SK-N-SH (cell line): ENCODE data around the gene MIA. TPM values are rescaled to one million over a fixed set of nuclear protein-coding genes. Genes with fewer than 3 reads are reported as not detected.
"Not testable (repeated sequence)": the region's sequence is repeated elsewhere in the genome, so short reads cannot be mapped to it uniquely, and the experiment has no call there.

Experiments
- CTCF ChIA-PET: fragments of 300-600, 350-600 bp; formaldehyde crosslinking; extraction: SDS; loops from one replicate; lab custom pipeline; 2021; lab: Yijun Ruan, JAX
- POLR2A ChIA-PET: fragments of 350-600 bp; sonication (Branson Sonifier 250); formaldehyde crosslinking; extraction: SDS; loops from one replicate; lab custom pipeline; 2020; ENCODE audit warnings: antibody characterized with exemption, inconsistent platforms; lab: Yijun Ruan, JAX
- DNase-seq: peaks from one replicate; pipeline ENCODE4 v3.0.0; 2012
- H2AFZ ChIP-seq: fragments of 200-600 bp; sonication (generic); 2 replicates; pipeline ENCODE4 v1.8.1; 2016; ENCODE audit warnings: antibody characterized with exemption, mild to moderate bottlenecking, low read depth
- H3F3A ChIP-seq: fragments of 200-600 bp; sonication (generic); replicated peaks from 2 replicates; pipeline ENCODE3; 2016; ENCODE audit warnings: antibody characterized with exemption, mild to moderate bottlenecking; ENCODE audit not compliant: insufficient read depth
- H3K27ac ChIP-seq, 2 experiments: fragments of 200-500 bp in 1 of 2; fragments of 200-600 bp in 1 of 2; sonication (Bioruptor generic) in 1 of 2; sonication (generic), shearing (Covaris generic) in 1 of 2; 2 replicates each; pipeline versions ENCODE4 v1.5.1 to v1.6.1; 2014 to 2016; ENCODE audit warnings: low read depth in 2 of 2, inconsistent platforms in 1 of 2, low read length in 1 of 2, mild to moderate bottlenecking in 1 of 2, mixed read lengths in 1 of 2
- H3K27me3 ChIP-seq: fragments of 200-600 bp; sonication (generic), shearing (Covaris generic); 2 replicates; pipeline ENCODE4 v1.6.1; 2016; ENCODE audit warnings: mixed run types; ENCODE audit not compliant: insufficient read depth
- H3K36me3 ChIP-seq, 2 experiments: fragments of 200-500 bp in 1 of 2; fragments of 200-600 bp in 1 of 2; sonication (Bioruptor generic) in 1 of 2; sonication (generic) in 1 of 2; replicated peaks in 1 of 2; 2 replicates each; pipeline versions ENCODE3 to v1.5.1; 2014 to 2016; ENCODE audit warnings: low read length in 1 of 2, mild to moderate bottlenecking in 1 of 2; ENCODE audit not compliant: insufficient read depth in 2 of 2, control insufficient read depth in 1 of 2
- H3K4me1 ChIP-seq, 2 experiments: fragments of 200-500 bp in 1 of 2; fragments of 200-600 bp in 1 of 2; sonication (Bioruptor generic) in 1 of 2; sonication (generic), shearing (Covaris generic) in 1 of 2; 2 replicates each; pipeline versions ENCODE4 v1.5.1 to v1.6.1; 2014 to 2016; ENCODE audit warnings: low read depth in 1 of 2, low read length in 1 of 2, mixed run types in 1 of 2; ENCODE audit not compliant: insufficient read depth in 2 of 2, control insufficient read depth in 1 of 2
- H3K4me2 ChIP-seq: fragments of 200-600 bp; sonication (generic), shearing (Covaris generic); 2 replicates; pipeline ENCODE4 v1.6.1; 2017; ENCODE audit warnings: mixed run types
- H3K4me3 ChIP-seq, 2 experiments: fragments of 200-500 bp in 1 of 2; fragments of 200-600 bp in 1 of 2; sonication (Bioruptor generic) in 1 of 2; sonication (generic), shearing (Covaris generic) in 1 of 2; 2 replicates each; pipeline versions ENCODE4 v1.5.1 to v1.8.1; 2014 to 2016; ENCODE audit warnings: low read depth in 2 of 2, inconsistent platforms in 1 of 2, low read length in 1 of 2, mild to moderate bottlenecking in 1 of 2, mixed read lengths in 1 of 2, moderate library complexity in 1 of 2
- H3K79me2 ChIP-seq: fragments of 200-600 bp; sonication (generic); 2 replicates; pipeline ENCODE4 v1.8.1; 2017; ENCODE audit warnings: mild to moderate bottlenecking; ENCODE audit not compliant: insufficient read depth
- H3K9ac ChIP-seq: fragments of 200-600 bp; sonication (generic); 2 replicates; pipeline ENCODE4 v1.6.1; 2017; ENCODE audit warnings: mixed run types
- H3K9me2 ChIP-seq: fragments of 200-600 bp; sonication (generic); 2 replicates; pipeline ENCODE4 v1.6.1; 2017; ENCODE audit warnings: mixed run types
- H3K9me3 ChIP-seq: fragments of 200-600 bp; sonication (generic); 2 replicates; pipeline ENCODE4 v1.6.1; 2017; ENCODE audit warnings: mixed run types, mild to moderate bottlenecking, moderate library complexity
- H4K20me1 ChIP-seq: fragments of 200-600 bp; sonication (generic); 2 replicates; pipeline ENCODE4 v1.6.1; 2017; ENCODE audit warnings: mild to moderate bottlenecking, mixed run types; ENCODE audit not compliant: insufficient read depth
- FOXJ3 ChIP-seq: sonication (generic); formaldehyde crosslinking; IDR thresholded peaks from 2 replicates; pipeline ENCODE4 v1.5.1; 2020; ENCODE audit warnings: mild to moderate bottlenecking, missing genetic modification reagents
- REST ChIP-seq: IDR thresholded peaks from 2 replicates; pipeline ENCODE4 v1.6.1; 2012; ENCODE audit warnings: mild to moderate bottlenecking, low read depth, low read length, moderate library complexity
- RFX5 ChIP-seq: IDR thresholded peaks from 2 replicates; pipeline ENCODE4 v1.6.1; 2012; ENCODE audit warnings: mild to moderate bottlenecking, improper control_type of control experiment, low read length
- SMC3 ChIP-seq: IDR thresholded peaks from 2 replicates; pipeline ENCODE4 v1.6.1; 2012; ENCODE audit warnings: low read depth, low read length, improper control_type of control experiment
- WGBS: methylation state at CpG from one replicate; pipeline ENCODE4 v1.1.6; 2017; ENCODE audit warnings: low lambda C conversion rate; 5-methylcytosine and 5-hydroxymethylcytosine counted together
- polyA plus RNA-seq, 3 experiments: library from polyadenylated mRNA; depleted of rRNA; stranded (reverse); fragments of >200 nt; gene quantifications; 2 replicates each; pipeline ENCODE4 v1.2.3, GENCODE V29; 2012

MIA gene
- polyA plus RNA-seq, 1 of the 3 experiments (the other 2 are of a cell fraction): not detected

GRCh38 chr19:40763963-40764362, 11.4 kb upstream of the MIA start:
- ChIA-PET CTCF (no interaction called here), POLR2A (no interaction called here)
- no peak overlapping the region for H3K4me3 ChIP-seq
- H3K4me2 ChIP-seq: no peak overlapping the region
- H3K79me2 ChIP-seq: peaks cover 14% of the 10 kb centered on the region; the same call in 1 of the 2 replicates
- TF ChIP-seq FOXJ3 (CRISPR knock-in tag): no peak
- TF ChIP-seq SMC3: no peak
- no peak for TF ChIP-seq RFX5
- H3K36me3 ChIP-seq: peaks cover 30 to 59% of the 10 kb centered on the region in 2 experiments
- no peaks in the 10 kb centered on the region for H3K9me2 ChIP-seq
- no peaks in the 10 kb centered on the region for H3K9me3 ChIP-seq
- 93% methylated on average over 10 of the region's 10 CpGs for WGBS
- H2AFZ ChIP-seq: no peak overlapping the region
- H3K27me3 ChIP-seq: no peaks in the 10 kb centered on the region
- no peaks in the 10 kb centered on the region for H4K20me1 ChIP-seq
- no peaks in the 10 kb centered on the region for H3K4me1 ChIP-seq
- peaks cover 4% of the 10 kb centered on the region for H3F3A ChIP-seq
- DNase-seq: no peak
- no peak overlapping the region for H3K9ac ChIP-seq
- H3K27ac ChIP-seq: no peak overlapping the region

DNA sequence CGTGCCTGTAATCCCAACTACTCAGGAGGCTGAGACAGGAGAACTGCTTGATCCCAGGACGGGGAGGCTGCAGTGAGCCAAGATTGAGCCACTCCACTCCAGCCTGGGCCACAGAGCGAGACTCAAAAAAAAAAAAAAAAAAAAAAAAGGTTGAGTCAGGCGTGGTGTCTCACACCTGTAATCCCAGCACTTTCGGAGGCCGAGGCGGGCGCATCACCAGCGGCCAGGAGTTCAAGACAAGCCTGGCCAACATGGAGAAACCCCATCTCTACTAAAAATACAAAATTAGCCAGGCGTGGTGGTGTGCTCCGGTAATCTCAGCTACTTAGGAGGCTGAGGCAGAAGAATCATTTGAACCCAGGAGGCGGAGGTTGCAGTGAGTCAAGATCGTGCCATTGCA, 8.9 kb upstream of the MIA start:
- H3K27me3 ChIP-seq, CTCF ChIA-PET, H3K9me3 ChIP-seq, H3K79me2 ChIP-seq, DNase-seq, H3F3A ChIP-seq, H3K9ac ChIP-seq, POLR2A ChIA-PET, H2AFZ ChIP-seq, H3K4me1 ChIP-seq, H3K4me2 ChIP-seq, H4K20me1 ChIP-seq, H3K4me3 ChIP-seq, H3K27ac ChIP-seq, H3K9me2 ChIP-seq: not testable (repeated sequence)
- peaks cover 14 to 43% of the 10 kb centered on the region in 2 experiments for H3K36me3 ChIP-seq
- WGBS: 94% methylated on average over 13 of the region's 13 CpGs

GRCh38 chr19:40768869-40769268, 6.5 kb upstream of the MIA start:
- Histone ChIP-seq H3K9me2 (no peaks in the 10 kb centered on the region), H3K4me1 (no peaks in the 10 kb centered on the region), H3K4me3 (no peak overlapping the region), H3K9ac (no peak overlapping the region), H3K36me3 (peaks cover 9 to 21% of the 10 kb centered on the region in 2 experiments), H3K27me3 (no peaks in the 10 kb centered on the region), H3K4me2 (no peak overlapping the region), H3K27ac (no peak overlapping the region), H3F3A (no peaks in the 10 kb centered on the region), H3K9me3 (no peaks in the 10 kb centered on the region), H4K20me1 (no peaks in the 10 kb centered on the region), H3K79me2 (no peaks in the 10 kb centered on the region), H2AFZ (no peak overlapping the region)
- CTCF ChIA-PET: no interaction called here
- POLR2A ChIA-PET: no interaction called here
- no peak for DNase-seq
- 90% methylated on average over 5 of the region's 5 CpGs for whole genome bisulfite sequencing
- no peak for TF ChIP-seq REST

- H3K9ac ChIP-seq, H3K4me3 ChIP-seq, H3F3A ChIP-seq, H4K20me1 ChIP-seq, H3K9me2 ChIP-seq, H3K79me2 ChIP-seq, H3K4me1 ChIP-seq, POLR2A ChIA-PET, H2AFZ ChIP-seq, H3K27me3 ChIP-seq, H3K4me2 ChIP-seq, H3K9me3 ChIP-seq, DNase-seq, H3K27ac ChIP-seq, H3K36me3 ChIP-seq: not testable (repeated sequence)
- WGBS: 89% methylated on average over 10 of the region's 10 CpGs
- CTCF ChIA-PET: interaction anchor here (1.0 kb wide), 1 partner anchor 36 kb away, joined by 3 read pairs; no protein-coding TSS in a partner anchor
These were observed 4.0 kb upstream of the MIA start for GRCh38 chr19:40771101-40771862.
